GM19328 (cell line): ENCODE measurements around the gene GP1BB.

Experiments
- ATAC-seq: cut with Tn5 transposase; IDR thresholded peaks from one replicate; pipeline ENCODE4 v1.9.1; 2021; ENCODE audit warnings: mild to moderate bottlenecking, moderate library complexity; ENCODE audit not compliant: unreplicated experiment

GP1BB gene

GRCh38 chr22:19764636-19765476 lies 41.5 kb downstream of the GP1BB start:
- no peak for ATAC-seq

- ATAC-seq = no peak
Measured at GRCh38 chr22:19765477-19766239, 42.3 kb downstream of the GP1BB start.

- ATAC-seq = no peak
Measured at GRCh38 chr22:19766240-19766510, 42.8 kb downstream of the GP1BB start.

GRCh38 chr22:19766511-19767426 lies 43.4 kb downstream of the GP1BB start:
- no peak for ATAC-seq

GRCh38 chr22:19767427-19768341 lies 44.3 kb downstream of the GP1BB start:
- no peak for ATAC-seq

DNA sequence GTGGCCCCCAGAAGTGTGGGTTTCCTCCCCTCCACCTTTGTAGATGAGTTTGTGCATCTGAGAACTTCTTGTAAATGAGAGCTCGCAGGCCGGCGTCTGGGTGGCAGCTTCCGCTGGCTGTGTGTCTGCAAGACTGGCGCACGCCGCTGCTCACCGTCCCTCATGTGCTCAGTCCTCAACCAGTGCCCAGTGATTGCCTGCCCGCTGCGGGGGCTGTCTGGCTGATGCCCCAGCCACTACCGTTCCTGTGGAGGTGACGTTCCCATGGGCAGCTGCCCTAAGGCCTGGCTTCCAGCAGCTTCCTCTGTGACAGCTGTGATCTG lies 46.0 kb downstream of the GP1BB start:
- no peak for ATAC-seq

DNA sequence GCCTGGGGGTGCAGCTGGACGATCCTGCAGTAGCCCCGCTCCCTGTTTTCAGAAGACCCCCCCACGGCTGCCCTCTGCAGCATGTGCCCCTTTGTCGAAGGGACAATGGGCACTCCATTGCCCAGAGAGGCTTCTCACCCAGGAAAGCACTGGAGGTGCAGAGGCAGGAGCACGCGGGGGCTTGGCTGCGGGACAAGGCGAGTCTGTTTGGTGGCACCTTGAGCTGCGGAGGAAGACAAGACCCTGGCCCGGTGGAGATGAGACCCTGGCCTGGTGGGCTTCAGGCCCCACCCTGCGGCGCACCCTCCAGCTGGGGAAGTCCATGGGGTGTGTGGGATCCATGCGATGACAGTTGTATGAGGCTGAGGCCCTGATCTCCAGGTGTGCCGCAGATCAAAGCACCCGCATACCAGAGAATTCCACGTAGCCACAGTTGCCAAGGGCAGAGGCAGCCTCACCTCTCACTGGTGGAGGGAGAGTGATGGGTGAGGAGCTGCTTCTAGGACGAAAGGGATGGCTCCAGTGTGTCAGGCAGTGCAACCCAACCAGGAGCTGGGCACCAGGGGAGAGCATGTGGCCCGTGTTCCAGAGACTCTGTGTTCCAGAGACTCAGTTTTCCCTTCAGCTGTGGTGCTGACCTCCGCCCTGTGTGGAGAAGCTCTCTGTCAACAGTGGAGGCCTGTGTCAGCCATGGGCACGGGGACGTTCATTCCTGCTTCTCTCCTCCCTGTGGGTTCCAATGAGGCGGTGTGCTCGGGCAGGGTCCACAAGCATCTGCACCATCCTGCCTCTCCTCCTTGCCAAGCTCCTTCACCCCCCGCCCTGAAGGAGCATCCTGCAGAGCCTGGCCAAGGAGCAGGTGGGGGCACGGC lies 47.2 kb downstream of the GP1BB start:
- ATAC-seq = no peak

GRCh38 chr22:19772422-19772672 lies 49.0 kb downstream of the GP1BB start:
- no peak for ATAC-seq

DNA sequence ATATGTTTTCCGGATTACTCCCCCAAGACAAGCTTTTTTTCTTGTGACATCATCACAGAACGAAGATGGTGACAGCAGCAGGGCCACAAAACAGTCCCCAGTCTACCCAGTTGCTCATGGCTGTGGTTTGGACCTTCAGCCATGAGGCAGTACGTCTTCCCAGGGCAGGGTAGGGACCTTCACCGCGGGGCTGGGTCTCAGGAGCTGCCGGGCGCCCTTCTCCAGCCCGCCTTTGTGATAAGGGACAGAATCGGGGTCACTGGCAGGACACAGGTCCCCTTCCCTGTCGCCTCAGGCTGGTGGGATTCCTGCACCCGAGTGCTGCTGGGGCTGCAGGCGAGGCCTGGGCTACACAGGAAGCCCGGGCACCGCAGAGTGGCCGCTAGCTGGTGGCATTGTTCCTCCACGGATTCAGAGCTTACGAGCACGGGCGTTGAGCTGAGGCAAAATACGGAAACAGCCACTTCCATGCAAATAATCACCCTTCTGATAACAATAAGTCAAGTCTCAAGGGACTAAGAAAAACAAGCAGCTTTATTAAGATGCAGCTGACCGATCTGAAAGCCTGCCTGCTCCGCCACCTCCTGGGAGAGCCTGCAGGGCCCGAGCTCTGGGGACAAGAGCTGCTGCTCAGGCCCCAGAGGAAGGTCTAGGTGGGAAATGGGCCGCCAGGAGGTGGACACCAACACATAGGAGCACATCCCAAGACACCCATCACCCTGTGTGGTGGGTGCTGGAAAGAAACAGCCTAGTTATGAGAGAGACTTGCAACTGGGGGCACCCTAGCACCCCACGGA lies 49.5 kb downstream of the GP1BB start:
- no peak for ATAC-seq

- no peak for ATAC-seq
Measured at GRCh38 chr22:19773470-19774040, 50.2 kb downstream of the GP1BB start.
